Ammon's horn (tissue), 1 donor: ENCODE data around the gene LGR5.
"Not testable (repeated sequence)": the region's sequence is repeated elsewhere in the genome, so short reads cannot be mapped to it uniquely, and the experiment has no call there.

Experiments used
- DNase-seq: peaks from one replicate; pipeline ENCODE4 v3.0.0-alpha.2; 2016; ENCODE audit warnings: low spot score

The LGR5 gene

DNA sequence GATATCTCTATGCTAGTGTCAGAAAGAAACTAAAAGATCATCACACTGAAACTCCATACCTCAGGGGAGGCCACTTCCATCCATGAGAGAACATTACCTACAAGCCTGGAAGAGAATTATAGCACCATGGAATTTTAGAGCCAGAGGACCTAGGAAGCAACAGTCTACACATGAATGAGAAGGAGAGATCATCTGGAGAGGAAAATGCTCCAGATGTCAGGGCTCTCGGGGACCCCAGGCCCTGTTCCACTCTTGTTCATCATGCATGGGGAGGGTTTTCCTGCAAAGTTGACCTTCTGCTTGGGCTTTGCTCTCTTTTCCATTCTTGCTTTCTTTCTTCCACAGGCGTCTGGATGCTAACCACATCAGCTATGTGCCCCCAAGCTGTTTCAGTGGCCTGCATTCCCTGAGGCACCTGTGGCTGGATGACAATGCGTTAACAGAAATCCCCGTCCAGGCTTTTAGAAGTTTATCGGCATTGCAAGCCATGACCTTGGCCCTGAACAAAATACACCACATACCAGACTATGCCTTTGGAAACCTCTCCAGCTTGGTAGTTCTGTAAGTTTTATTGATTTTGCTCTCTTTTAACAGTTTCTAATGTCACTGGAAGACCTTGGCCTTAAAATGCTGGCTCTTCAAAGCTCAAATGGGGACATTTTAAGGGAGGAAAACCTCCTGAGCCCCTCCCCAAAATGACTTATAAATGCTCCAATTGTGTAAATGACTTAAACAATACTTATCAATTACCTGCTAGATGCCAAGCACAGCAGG lies 113.3 kb downstream of the LGR5 start:
- DNase-seq, result no peak

DNA sequence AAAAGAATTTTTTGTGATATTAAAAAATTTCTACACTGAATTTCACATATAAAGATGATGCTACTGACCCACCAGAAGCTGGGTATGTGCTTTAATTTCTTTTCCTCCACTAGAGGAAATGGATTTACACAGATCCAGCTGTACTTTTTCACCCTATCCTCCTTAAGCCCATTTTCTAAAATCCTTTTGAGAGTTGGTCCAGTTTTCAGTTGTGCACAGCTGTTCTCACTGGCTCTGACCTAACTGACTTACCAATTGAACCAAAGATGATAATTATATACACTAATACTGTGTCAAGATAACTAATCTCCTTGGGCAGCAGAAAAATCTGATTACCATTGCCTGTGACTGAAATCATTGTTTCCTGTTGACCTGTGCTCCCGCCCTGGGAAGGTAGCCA lies 115.6 kb downstream of the LGR5 start:
- DNase-seq, result no peak

GRCh38 chr12:71555789-71556188 lies 116.2 kb downstream of the LGR5 start:
- not testable (repeated sequence) for DNase-seq

- no peak for DNase-seq
These were observed 116.8 kb downstream of the LGR5 start for GRCh38 chr12:71556448-71556847.

- DNase-seq, result no peak
These were observed 117.3 kb downstream of the LGR5 start for GRCh38 chr12:71556875-71557274.

DNA sequence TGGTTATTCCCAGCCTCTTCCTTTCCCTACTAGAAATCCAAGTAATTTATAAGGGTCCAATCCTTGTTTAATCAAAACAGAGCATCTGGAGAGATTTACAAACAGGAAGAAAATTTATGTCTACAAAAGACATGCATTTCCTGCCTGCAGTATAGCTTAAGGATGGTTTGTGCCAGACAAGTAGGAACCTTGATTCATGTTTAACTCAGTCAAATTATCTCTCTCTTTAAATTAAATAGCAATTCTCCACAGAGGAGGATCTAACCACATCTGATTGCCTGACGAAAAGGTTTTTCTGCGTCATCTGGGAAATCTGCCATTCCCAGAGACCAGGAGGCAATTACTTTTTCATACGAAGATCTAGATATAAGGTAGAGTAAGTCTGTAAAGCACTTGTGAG lies 118.8 kb downstream of the LGR5 start:
- DNase-seq, result no peak

DNA sequence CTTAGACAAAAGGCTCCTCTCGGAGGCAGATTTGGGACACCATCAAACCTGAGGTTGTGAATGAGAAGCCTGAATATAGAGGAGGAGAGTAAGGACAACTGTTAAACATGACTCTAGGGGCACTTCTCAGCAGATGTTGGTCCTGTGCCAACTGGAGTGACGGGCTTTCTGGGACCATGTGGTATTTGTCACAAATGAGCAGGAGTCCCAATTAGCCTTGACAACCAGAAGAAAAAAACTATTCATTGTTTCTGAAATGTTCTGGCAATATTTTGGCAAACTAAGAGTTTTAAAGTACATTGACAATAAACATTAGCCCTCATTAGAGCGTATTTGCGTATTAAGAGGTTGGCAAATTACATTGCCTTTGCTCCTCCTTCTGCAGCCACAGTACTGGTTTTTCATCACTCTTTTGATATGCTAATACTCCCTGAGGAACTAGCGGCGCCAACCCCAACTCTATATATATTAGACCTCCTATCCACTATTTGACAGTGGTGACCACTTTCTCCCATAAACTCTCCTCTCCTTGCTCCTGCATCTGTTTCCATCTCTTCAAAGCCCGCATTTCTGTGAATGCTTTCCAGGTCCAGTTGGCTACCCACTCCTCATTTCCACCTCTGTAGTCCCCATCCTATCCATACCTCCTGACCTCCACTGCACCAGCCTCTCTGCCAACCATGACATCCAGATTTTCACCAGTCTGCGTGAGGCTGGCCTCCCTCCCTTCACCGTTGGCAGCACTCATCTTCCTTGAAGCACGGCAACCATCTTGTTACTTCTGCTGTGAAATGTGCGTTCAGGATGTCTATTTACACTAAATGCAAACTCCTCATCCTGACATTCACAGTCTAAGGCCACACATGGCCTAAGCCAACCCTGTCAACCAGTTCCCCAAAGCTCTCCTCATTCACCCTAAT lies 123.3 kb downstream of the LGR5 start:
- DNase-seq, result no peak

- no peak for DNase-seq
These were observed 125.9 kb downstream of the LGR5 start for GRCh38 chr12:71565535-71565934.

- DNase-seq, result no peak
These were observed 127.1 kb downstream of the LGR5 start for GRCh38 chr12:71566655-71567054.

DNA sequence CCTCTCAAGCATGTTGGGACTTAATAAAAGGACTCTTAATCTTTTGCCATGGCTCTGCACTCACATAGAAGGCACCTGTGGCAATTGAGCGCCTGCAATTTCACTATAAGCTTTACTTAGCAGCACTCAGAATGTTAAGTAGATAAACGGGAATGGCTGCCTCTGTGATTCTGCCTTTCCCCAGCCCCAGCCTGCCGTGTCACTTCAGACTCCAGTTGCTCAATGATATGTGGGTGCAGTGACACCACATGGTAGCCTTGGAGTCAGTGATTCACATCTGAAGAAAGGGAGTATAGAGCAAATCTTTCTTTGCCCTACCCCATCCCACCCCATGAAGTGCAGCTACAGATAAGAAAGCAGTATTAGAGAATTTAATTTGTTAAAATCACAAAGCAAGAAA lies 127.9 kb downstream of the LGR5 start:
- no peak for DNase-seq

DNA sequence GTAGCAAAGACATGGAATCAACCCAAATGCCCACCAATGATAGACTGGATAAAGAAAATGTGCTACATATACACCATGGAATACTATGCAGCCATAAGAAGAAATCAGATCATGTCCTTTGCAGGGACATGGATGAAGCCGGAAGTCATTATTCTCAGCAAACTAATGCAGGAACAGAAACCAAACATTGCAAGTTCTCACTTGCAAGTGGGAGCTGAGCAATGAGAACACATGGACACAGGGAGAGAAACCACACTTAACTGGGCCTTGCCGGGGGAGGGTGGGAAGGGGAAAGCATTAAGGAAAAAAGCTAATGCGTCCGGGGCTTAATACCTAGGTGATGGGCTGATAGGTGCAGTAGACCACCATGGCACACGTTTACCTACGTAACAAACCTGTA lies 130.3 kb downstream of the LGR5 start:
- DNase-seq, result not testable (repeated sequence)

DNA sequence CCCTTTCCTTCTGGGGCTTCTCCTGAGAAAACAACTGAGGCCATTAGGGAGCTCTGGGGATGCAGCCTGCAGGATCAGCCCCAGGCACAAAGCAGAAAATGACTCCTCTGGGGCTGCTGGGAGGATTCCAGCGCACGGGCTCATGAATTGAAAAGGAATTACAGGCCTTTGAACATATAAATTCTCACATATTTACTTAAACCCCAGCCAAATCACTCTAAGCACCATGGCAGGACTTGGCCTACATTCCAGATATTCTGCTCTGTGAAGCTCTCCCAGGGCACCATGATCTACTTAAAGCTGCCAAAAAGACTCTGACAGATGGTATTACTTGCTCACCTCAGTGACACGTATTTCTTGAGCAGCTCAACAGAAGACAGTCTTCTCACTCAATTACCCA lies 136.9 kb downstream of the LGR5 start:
- no peak for DNase-seq

DNA sequence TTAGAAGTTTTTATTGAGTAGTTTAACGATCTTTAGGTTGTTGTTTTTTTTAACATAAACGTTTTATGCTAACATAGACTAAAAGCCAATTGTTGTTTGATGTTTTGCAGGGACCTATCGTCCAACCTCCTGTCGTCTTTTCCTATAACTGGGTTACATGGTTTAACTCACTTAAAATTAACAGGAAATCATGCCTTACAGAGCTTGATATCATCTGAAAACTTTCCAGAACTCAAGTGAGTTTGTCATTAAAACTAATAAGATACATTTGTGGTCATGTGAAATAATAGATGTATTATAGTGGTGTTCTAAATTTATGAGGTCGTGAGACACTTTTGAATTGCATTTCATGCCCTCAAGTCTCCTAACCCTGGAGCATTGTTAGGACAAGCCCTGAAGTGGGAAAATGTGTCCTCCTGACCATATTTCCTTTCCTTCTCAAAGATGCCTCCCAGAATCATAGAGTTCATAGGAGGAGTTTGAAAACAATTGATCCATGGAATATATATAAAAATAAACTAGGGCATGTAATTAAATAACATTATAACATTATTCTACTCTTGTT lies 139.2 kb downstream of the LGR5 start:
- DNase-seq, result no peak

DNA sequence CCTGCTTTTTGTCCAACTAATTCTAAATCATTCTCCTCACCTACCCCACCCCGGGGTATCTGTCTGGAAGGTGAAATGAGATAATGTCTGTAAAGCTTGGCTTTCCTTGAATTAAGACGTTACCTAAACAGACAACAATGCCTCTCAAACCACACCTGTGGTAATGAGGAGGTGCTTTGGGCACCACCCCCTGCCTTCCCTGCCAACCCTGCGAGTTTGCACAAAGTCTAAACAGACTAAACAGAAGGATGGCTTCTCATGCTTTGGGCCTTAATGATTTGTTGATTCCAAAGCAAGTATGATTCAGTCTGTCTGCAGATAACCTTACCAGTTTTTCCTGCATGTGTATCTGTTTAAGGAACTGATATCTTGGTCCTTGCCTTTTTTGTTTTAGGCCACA lies 141.6 kb downstream of the LGR5 start:
- DNase-seq, result no peak

DNA sequence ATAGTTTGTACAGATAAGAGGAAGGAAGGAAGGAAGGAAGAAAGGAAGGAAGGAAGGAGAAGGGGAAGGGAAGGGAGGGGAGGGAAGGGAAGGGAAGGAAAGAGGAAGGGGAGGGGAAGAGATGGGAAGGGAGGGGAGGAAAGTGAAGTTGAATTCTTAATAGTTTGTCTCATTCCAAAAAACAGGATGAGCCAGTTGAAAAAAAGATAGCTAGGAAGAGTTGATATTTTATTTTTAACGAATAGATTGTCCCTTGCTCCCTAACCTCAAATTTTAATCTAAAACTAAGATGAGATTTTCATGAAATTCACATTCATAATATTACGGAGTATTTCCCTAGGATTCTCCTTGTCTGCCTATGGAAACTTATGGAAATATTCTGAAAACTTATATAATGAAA lies 143.3 kb downstream of the LGR5 start:
- DNase-seq, result no peak

- DNase-seq, result no peak
These were observed 144.8 kb downstream of the LGR5 start for GRCh38 chr12:71584356-71584755.

GRCh38 chr12:71585218-71585617 lies 145.6 kb downstream of the LGR5 start:
- no peak for DNase-seq

GRCh38 chr12:71587012-71587411 lies 147.4 kb downstream of the LGR5 start:
- DNase-seq, result peak; percentile 42

GRCh38 chr12:71589478-71589881 lies 149.9 kb downstream of the LGR5 start:
- no peak for DNase-seq

DNA sequence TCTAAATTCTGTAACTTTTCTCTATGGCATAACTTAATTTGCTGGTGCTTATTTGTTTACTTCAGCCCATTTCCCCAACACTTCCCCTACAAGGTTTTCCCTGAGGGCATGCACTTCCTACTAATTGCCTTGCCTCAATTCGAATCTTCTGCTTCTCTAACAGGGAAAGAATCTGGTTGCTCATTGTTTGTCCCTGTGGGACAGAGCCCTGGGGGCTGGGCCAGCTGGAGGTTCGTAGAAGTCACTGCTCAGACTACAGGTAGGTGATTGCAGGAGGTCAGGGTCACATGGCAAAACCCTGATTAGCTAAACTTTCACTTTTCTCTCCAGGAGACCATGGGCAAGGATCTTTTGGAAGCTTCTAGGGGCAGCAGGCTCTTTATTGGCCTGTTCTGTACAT lies 152.0 kb downstream of the LGR5 start:
- no peak for DNase-seq

DNA sequence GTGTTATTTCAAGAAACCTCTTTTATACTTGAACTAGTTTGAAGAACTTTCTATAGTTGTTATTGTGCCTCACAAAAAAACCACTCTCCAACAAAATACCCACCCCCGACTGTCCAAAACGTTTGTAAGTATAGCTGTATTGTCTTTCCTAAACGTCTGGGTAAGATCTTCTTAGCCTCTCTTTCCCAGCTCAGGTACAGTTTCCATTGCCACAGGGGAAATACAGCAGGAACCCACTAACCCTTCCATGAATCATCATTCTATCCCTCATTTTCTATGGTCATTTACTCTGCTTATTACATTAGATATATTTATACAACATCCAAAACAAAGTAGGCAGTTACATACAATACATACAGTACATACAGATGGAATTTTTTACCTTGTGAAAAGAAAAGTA lies 153.2 kb downstream of the LGR5 start:
- DNase-seq, result no peak

DNA sequence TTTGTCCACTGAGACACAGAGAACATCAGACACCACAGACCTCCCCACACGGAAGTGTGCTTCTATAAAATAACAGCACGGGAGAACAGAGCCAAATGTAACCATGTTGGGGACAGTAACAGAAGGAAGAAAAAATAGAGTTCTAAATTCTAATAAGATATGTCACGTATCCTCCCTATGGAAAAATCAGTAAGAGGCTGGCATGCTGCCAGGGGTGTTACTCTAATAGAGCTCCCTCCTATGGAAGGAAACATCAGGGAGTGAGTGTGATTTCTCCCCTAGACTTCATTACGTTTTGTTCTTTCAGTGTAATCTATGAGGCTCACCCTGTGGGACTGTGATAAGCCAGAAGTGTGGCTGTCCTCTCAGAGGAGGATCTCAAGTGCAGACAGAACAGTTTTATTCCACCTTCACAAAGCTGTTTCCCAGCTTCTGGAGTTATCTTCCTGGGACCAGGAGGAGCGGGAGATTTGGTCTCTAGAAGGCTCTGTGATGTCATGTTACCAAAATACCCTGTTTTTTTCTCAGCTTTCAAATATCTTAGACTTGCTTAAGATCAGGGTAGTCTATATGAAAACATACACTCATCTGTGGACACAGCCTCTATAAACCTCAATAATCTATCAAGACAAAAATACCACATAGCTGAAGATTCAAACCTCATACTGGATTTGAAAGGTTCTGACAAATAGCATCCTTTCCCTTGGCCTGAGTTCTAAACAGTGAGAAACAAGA lies 154.8 kb downstream of the LGR5 start:
- no peak for DNase-seq
